GM12873 (cell line): ENCODE data around the gene C1orf50.
A peak's percentile ranks its signal among the peaks of the same experiment; 100 is the strongest.

Experiments used
- CTCF ChIP-seq: IDR thresholded peaks from 2 replicates; pipeline ENCODE4 v1.5.1; 2012; ENCODE audit warnings: low read depth, mild to moderate bottlenecking, moderate library complexity, low read length, control low read depth; ENCODE audit not compliant: insufficient read depth; ENCODE audit errors: missing control alignments

Gene C1orf50

DNA sequence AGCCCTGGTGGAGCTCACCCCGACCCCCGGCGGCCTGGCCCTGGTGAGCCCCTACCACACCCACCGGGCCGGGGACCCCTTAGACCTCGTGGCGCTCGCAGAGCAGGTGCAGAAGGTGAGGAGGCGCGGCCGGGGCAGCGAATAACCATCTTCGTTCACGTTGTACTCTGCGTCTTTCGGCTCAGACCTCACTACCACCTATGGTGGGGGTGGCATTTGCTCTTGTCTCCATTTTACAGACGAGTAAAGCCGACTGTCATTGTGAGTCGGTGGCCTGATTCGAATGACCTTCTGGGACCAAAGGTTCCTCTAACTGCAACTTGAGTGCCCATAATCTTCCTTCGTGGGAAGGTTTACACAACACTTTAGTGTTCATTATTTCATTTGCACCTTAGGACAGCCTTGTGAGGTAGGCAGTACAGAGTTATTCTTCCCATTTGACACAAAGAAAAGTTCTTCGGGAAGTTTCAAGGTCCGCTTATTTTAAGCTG lies 506 bp downstream of the C1orf50 start:
- no peak for TF ChIP-seq CTCF

DNA sequence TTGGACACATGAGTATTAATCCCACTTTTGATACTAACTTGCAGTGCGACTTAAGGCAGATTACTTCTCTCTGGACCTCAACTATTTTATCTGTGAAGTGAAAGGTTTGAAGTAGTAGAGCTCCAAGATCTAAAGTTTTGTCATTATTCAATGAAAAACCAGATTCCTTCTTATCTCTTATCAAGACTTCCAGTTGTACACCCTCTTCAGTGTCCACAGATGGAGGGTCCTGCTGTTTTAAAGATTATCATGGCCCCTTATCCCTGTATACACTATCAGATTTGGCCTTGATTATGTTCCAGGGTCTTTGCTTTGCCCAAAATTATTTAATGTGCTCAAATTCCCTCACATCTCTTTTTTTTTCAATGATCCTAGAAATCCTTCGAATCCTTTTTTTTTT lies 1.1 kb downstream of the C1orf50 start:
- no peak for TF ChIP-seq CTCF

DNA sequence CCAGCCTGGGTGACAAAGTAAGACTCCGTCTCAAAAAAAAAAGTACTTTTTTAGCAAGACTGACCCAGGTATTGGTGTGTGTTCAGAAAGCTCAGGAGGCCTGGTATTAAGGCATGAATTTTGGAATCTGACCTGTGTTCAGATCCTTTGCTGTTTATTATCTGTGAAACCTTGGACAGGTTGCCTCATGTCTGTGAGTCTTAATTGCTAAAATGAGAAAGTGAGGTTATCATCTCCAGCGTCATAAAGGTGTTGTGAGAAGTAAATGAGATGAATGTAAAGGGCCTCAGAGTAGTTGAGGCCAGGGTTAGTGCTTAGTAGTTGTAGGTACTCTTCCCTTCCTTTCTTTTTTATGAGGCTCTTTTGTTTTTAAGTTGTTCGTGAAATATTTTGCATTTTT lies 2.8 kb downstream of the C1orf50 start:
- no peak for TF ChIP-seq CTCF

GRCh38 chr1:42773420-42773819 lies 6.4 kb downstream of the C1orf50 start:
- TF ChIP-seq CTCF, result no peak

GRCh38 chr1:42774928-42775526 lies 8.0 kb downstream of the C1orf50 start:
- TF ChIP-seq CTCF, result no peak

DNA sequence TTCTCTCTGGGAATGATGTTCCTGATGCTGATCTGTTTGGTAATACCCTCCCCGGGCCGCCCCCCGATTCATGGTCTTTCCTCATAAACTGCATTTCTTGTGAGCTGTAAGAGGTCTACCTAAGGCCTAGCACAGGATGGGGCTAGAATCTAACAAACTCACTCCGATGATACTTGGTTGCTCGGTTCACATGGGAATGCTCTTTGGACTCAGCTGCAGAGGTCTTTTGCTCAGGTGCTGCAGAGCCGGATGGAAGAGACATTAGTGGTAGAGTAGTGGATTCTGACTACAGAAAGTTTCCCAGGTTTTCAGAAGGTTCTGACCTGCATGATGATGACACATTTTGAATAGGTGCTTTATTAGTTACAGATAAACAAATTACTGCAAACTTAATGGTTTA lies 9.5 kb downstream of the C1orf50 start:
- TF ChIP-seq CTCF, result no peak

GRCh38 chr1:42777852-42778251 lies 10.8 kb downstream of the C1orf50 start:
- peak; percentile 77 for TF ChIP-seq CTCF
